Measurements from ENCODE around the gene GNAO1.

GRCh38 chr16:56269281-56269680 is 78.0 kb downstream of the GNAO1 start:
- TF ChIP-seq CTCF (IDR thresholded peaks at IDR 0.05) (no peak), EZH2 (IDR thresholded peaks at IDR 0.05) (no peak)

All from neural progenitor cell (in vitro differentiated cells).